AG04449 (cell line): ENCODE measurements around the gene RELN.
A peak's percentile ranks its signal among the peaks of the same experiment; 100 is the strongest.

Source experiments
- CTCF ChIA-PET: fragments of 350-600 bp; formaldehyde crosslinking; extraction: SDS; loops from one replicate; lab custom pipeline; 2021; ENCODE audit warnings: antibody characterized with exemption; lab: Yijun Ruan, JAX
- POLR2A ChIA-PET: fragments of 400-600, 350-600 bp; formaldehyde crosslinking; extraction: SDS; loops from one replicate; lab custom pipeline; 2020; ENCODE audit warnings: antibody characterized with exemption, inconsistent platforms; lab: Yijun Ruan, JAX
- DNase-seq: peaks from one replicate; pipeline ENCODE4 v3.0.0-alpha.2; 2010; ENCODE audit warnings: low read depth, low spot score
- H3K4me3 ChIP-seq: 2 replicates; pipeline ENCODE4 v1.5.1; 2011; ENCODE audit warnings: low read depth, mild to moderate bottlenecking, control low read depth, low read length
- CTCF ChIP-seq: IDR thresholded peaks from one replicate; pipeline ENCODE4 v1.5.1; 2011; ENCODE audit warnings: mild to moderate bottlenecking, moderate library complexity, low read length, control low read depth, inconsistent platforms; ENCODE audit not compliant: insufficient read depth; ENCODE audit errors: missing control alignments

The RELN gene

DNA sequence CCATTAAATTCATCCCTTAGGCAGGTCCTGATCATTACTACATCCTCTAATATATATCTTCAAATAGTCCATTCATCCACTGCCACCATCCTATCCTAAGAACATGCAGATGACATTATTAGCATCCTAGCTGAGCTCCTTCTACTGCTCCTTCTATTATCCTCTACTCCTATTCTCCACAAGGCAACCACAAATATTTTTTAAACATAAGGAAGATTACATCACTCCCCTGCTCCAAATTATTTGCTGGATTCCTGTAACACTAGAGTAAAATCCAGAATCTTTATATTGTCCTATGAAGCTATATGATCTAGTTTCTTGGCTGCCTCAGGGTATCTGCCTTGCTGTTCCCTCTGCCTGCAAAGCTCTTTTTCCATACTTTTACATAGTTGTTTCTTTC is 367.2 kb downstream of the RELN start:
- TF ChIP-seq CTCF, result no peak
- H3K4me3 ChIP-seq, result no peak overlapping the region
- no peak for DNase-seq
- ChIA-PET CTCF (interaction anchor here (0.8 to 5.1 kb wide), 3 partner anchors 9 to 12 kb away, joined by 3 to 36 read pairs (median 3); no protein-coding TSS in a partner anchor), POLR2A (no interaction called here)

DNA sequence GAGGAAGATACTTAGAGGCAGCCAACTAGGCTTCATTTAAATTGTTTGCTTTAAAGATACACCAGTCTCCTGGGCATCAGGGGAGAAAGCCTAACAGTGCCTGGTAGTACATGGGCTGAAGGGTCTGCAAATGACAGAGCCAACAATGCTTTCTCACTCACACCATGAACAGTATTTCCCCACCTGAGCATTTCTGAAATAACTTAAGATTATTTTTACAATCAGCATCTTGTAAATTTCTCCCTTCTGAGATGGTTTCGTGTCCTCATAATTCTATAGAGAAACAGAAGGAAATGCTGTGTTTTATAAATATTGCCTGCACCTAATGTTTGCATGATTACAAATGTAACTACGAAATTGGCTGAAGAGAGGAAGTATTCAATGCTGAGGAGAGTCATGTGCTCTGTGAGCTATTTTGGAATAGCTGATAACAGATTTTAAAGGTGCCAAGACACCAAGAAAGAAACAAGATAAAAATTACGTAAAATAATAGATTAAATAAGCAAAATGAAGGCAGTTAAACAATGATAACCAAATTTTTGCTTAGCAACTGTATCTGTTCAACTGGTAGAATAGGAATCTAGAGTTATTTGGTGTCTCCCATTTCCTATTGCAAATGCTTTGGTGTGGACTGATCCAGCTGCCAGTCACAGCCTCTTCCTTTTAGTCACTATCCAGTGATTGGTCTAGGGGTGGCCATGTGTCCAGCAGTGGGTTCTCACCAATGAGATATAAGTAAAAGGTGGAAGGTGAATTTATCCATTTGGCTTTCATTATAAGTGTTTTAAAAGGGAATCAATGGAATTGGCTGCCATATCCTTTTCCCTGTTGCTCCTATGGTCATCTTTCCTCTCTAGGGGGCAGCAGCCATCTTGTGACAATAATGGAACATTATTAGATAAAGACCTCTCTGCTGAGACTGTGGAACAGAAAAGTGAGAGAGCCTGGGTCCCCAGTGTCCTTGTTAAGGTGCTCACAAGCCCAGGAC is 375.5 kb downstream of the RELN start:
- peak; percentile 20 for TF ChIP-seq CTCF
- ChIA-PET CTCF (interaction anchor here (1.1 to 3.9 kb wide), 7 partner anchors 11 to 536 kb away, joined by 3 to 36 read pairs (median 5); no protein-coding TSS in a partner anchor), POLR2A (no interaction called here)
- no peak overlapping the region for H3K4me3 ChIP-seq
- no peak for DNase-seq

- CTCF ChIA-PET, result interaction anchor here (1.0 kb wide), 1 partner anchor 13 kb away, joined by 3 read pairs; no protein-coding TSS in a partner anchor
- no peak overlapping the region for H3K4me3 ChIP-seq
- no peak for TF ChIP-seq CTCF
- DNase-seq, result no peak
- POLR2A ChIA-PET, result no interaction called here
Measured at GRCh38 chr7:103609778-103610177, 379.7 kb downstream of the RELN start.

DNA sequence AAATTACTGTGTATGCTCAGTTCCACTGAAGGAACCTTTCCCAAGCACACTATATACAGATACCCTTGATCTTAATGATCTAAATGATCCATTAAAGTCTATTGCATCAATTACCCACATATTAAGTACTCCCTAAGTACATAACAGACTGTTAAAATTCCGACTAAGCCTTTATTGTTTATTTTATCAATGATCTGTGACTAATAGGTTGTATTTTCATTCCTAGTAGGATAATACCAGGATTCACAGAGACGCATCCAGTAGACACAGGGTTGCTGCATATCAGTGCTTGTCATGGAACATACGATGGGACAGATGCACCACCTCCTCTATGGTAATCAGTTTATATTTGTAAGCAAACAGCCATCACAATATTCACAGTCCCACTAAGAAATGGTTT is 383.8 kb downstream of the RELN start:
- no peak overlapping the region for H3K4me3 ChIP-seq
- TF ChIP-seq CTCF, result no peak
- ChIA-PET CTCF (no interaction called here), POLR2A (no interaction called here)
- no peak for DNase-seq

- H3K4me3 ChIP-seq, result no peak overlapping the region
- TF ChIP-seq CTCF, result no peak
- ChIA-PET POLR2A (no interaction called here), CTCF (no interaction called here)
- no peak for DNase-seq
Measured at GRCh38 chr7:103598326-103598905, 391.0 kb downstream of the RELN start.

- TF ChIP-seq CTCF, result no peak
- POLR2A ChIA-PET, result no interaction called here
- DNase-seq, result no peak
- H3K4me3 ChIP-seq, result no peak overlapping the region
- CTCF ChIA-PET, result interaction anchor here (0.6 kb wide), 1 partner anchor 12 kb away, joined by 3 read pairs; no protein-coding TSS in a partner anchor
Measured at GRCh38 chr7:103597606-103598005, 391.9 kb downstream of the RELN start.
